Measurements from ENCODE around the gene ACER3.

DNA sequence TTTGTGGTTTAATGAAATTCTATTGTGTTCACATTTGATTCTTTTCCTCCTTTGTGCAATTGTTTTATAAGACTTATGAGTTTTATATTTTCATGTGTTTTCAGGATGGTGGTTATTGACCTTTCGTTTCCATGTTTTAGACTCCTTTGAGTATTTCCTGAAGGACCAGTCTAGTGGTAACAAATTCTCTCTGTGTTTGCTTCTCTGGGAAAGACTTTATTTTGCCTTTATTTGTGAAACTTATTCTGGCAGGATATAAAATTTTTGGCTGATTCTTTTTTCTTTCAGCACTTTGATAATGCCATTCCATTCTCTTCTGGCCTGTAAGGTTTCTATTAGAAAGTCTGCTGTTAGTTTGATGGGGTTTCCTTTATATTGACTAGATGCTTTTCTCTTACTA is 83.5 kb downstream of the ACER3 start:
- TF ChIP-seq, protein P1, sequence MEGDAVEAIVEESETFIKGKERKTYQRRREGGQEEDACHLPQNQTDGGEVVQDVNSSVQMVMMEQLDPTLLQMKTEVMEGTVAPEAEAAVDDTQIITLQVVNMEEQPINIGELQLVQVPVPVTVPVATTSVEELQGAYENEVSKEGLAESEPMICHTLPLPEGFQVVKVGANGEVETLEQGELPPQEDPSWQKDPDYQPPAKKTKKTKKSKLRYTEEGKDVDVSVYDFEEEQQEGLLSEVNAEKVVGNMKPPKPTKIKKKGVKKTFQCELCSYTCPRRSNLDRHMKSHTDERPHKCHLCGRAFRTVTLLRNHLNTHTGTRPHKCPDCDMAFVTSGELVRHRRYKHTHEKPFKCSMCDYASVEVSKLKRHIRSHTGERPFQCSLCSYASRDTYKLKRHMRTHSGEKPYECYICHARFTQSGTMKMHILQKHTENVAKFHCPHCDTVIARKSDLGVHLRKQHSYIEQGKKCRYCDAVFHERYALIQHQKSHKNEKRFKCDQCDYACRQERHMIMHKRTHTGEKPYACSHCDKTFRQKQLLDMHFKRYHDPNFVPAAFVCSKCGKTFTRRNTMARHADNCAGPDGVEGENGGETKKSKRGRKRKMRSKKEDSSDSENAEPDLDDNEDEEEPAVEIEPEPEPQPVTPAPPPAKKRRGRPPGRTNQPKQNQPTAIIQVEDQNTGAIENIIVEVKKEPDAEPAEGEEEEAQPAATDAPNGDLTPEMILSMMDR (IDR thresholded peaks at IDR 0.05; ENCODE audit: insufficient read depth, low read depth, low read length) = no peak
- no peak for TF ChIP-seq EZH2 (IDR thresholded peaks at IDR 0.05; ENCODE audit: insufficient read depth, low read length)

Measured in astrocyte (in vitro differentiated cells and primary cell).